Tibial nerve (tissue), 4 donors: ENCODE measurements around the gene OPHN1. TPM values are rescaled to one million over a fixed set of nuclear protein-coding genes. Genes with fewer than 3 reads are reported as not detected.

ENCODE experiments used
- DNase-seq, 2 donors: peaks; one replicate each; pipeline ENCODE4 v3.0.0-alpha.2; 2019; ENCODE audit warnings: low spot score in 2 of 2
- H3K27ac ChIP-seq, 4 donors: fragments of 200-600 bp; sonication (generic) in 3 of 4; one replicate each; pipeline ENCODE4 v1.5.1; 2017 to 2019; ENCODE audit warnings: mild to moderate bottlenecking in 1 of 4
- H3K27me3 ChIP-seq, 2 donors: fragments of 200-600 bp; sonication (generic) in 1 of 2; one replicate each; pipeline versions ENCODE4 v1.5.1 to v1.6.0; 2017 to 2019
- H3K36me3 ChIP-seq, 3 donors: fragments of 200-600 bp; sonication (generic); one replicate each; pipeline ENCODE4 v1.5.1; 2018 to 2019
- H3K4me1 ChIP-seq, 4 donors: fragments of 200-600 bp; sonication (generic) in 3 of 4; one replicate each; pipeline ENCODE4 v1.5.1; 2017 to 2019
- H3K4me3 ChIP-seq, 4 donors: fragments of 200-600 bp; sonication (generic) in 3 of 4; one replicate each; pipeline ENCODE4 v1.5.1; 2017 to 2019; ENCODE audit warnings: mild to moderate bottlenecking in 1 of 4, moderate library complexity in 1 of 4
- H3K9me3 ChIP-seq, 4 donors: fragments of 200-600 bp; sonication (generic) in 3 of 4; one replicate each; pipeline ENCODE4 v1.5.1; 2017 to 2019
- CTCF ChIP-seq, 5 experiments: fragments of 200-600 bp in 3 of 5; fragments of 450-650 bp in 2 of 5; sonication (generic) in 3 of 5; IDR thresholded peaks; one replicate each; pipeline ENCODE4 v1.5.1; 2016 to 2019; ENCODE audit warnings: antibody characterized with exemption in 5 of 5, mild to moderate bottlenecking in 3 of 5, moderate library complexity in 2 of 5
- EP300 ChIP-seq, 2 donors: sonication (generic); formaldehyde crosslinking; IDR thresholded peaks; one replicate each; pipeline ENCODE4 v1.6.1; 2017; ENCODE audit warnings: antibody characterized with exemption in 2 of 2, mild to moderate bottlenecking in 1 of 2
- POLR2A ChIP-seq, 2 donors: fragments of 450-650 bp; IDR thresholded peaks; one replicate each; pipeline ENCODE4 v1.6.1; 2017; ENCODE audit warnings: antibody characterized with exemption in 2 of 2, mild to moderate bottlenecking in 2 of 2, moderate library complexity in 2 of 2
- WGBS, 2 donors: methylation state at CpG; one replicate each; pipeline ENCODE4 v1.1.5; 2018; 5-methylcytosine and 5-hydroxymethylcytosine counted together
- total RNA-seq, 4 donors: library from RNA; depleted of rRNA; stranded (reverse); fragments of >200 nt; gene quantifications; one replicate each; pipeline ENCODE4 v1.1.0, GENCODE V29; 2016

OPHN1 gene
- total RNA-seq, 4 donors from 2014 or later, result 13.2 to 27.1 (median 20.5) TPM

- Histone ChIP-seq H3K9me3 (peaks cover 0 to 10% (median 0%) of the 10 kb centered on the region in 4 donors), H3K27me3 (no peaks in the 10 kb centered on the region), H3K4me1 (peaks cover 0 to 5% (median 2%) of the 10 kb centered on the region in 4 donors), H3K27ac (no peak overlapping the region), H3K4me3 (no peak overlapping the region), H3K36me3 (no peaks in the 10 kb centered on the region)
- DNase-seq, result no peak
- TF ChIP-seq EP300 (IDR thresholded peaks at IDR 0.05), result no peak
- TF ChIP-seq CTCF (IDR thresholded peaks at IDR 0.05), result no peak
- TF ChIP-seq POLR2A (IDR thresholded peaks at IDR 0.05), result no peak
Measured at GRCh38 chrX:68369559-68369958, 63.7 kb downstream of the OPHN1 start.

- peak overlapping the region in 1 of 4 donors; percentile 29 for H3K27ac ChIP-seq
- peaks cover 0 to 9% (median 2%) of the 10 kb centered on the region in 4 donors for H3K4me1 ChIP-seq
- peaks cover 0 to 10% (median 0%) of the 10 kb centered on the region in 4 donors for H3K9me3 ChIP-seq
- no peak for TF ChIP-seq POLR2A (IDR thresholded peaks at IDR 0.05)
- no peak for TF ChIP-seq EP300 (IDR thresholded peaks at IDR 0.05)
- no peak for TF ChIP-seq CTCF (IDR thresholded peaks at IDR 0.05)
- DNase-seq, result no peak
- no peaks in the 10 kb centered on the region for H3K36me3 ChIP-seq
- WGBS, 2 donors, result 41% methylated on average over 4 of the region's 4 CpGs
- no peaks in the 10 kb centered on the region for H3K27me3 ChIP-seq
- H3K4me3 ChIP-seq, result no peak overlapping the region
Measured at GRCh38 chrX:68365341-68365740, 68.0 kb downstream of the OPHN1 start.

GRCh38 chrX:68363984-68364383 is 69.3 kb downstream of the OPHN1 start:
- WGBS, 2 donors, result 41 to 52% methylated on average over 2 of the region's 2 CpGs

GRCh38 chrX:68358679-68359078 is 74.6 kb downstream of the OPHN1 start:
- TF ChIP-seq EP300 (IDR thresholded peaks at IDR 0.05) (no peak), POLR2A (IDR thresholded peaks at IDR 0.05) (no peak), CTCF (IDR thresholded peaks at IDR 0.05) (no peak)
- no peak for DNase-seq
- H3K27me3 ChIP-seq, result no peaks in the 10 kb centered on the region
- H3K36me3 ChIP-seq, result no peaks in the 10 kb centered on the region
- no peak overlapping the region for H3K4me3 ChIP-seq
- peaks cover 0 to 5% (median 0%) of the 10 kb centered on the region in 4 donors for H3K4me1 ChIP-seq
- H3K27ac ChIP-seq, result no peak overlapping the region
- no peaks in the 10 kb centered on the region for H3K9me3 ChIP-seq
- WGBS, 2 donors, result 23 to 45% methylated on average over 1 of the region's 1 CpG

More at GRCh38 chrX:68363984-68364383, 69.3 kb downstream of the OPHN1 start:
- TF ChIP-seq EP300 (IDR thresholded peaks at IDR 0.05) (no peak), CTCF (IDR thresholded peaks at IDR 0.05) (no peak), POLR2A (IDR thresholded peaks at IDR 0.05) (no peak)
- Histone ChIP-seq H3K4me1 (peaks cover 0 to 9% (median 2%) of the 10 kb centered on the region in 4 donors), H3K9me3 (no peaks in the 10 kb centered on the region), H3K27ac (no peak overlapping the region), H3K27me3 (no peaks in the 10 kb centered on the region), H3K4me3 (no peak overlapping the region), H3K36me3 (no peaks in the 10 kb centered on the region)
- no peak for DNase-seq

GRCh38 chrX:68355629-68355920 is 77.7 kb downstream of the OPHN1 start:
- Histone ChIP-seq H3K9me3 (no peaks in the 10 kb centered on the region), H3K27me3 (no peaks in the 10 kb centered on the region), H3K4me3 (no peak overlapping the region), H3K27ac (no peak overlapping the region), H3K36me3 (no peaks in the 10 kb centered on the region), H3K4me1 (no peaks in the 10 kb centered on the region)
- 66 to 79% methylated on average over 4 of the region's 4 CpGs for WGBS, 2 donors
- no peak for DNase-seq
- no peak for TF ChIP-seq CTCF (IDR thresholded peaks at IDR 0.05)
- TF ChIP-seq EP300 (IDR thresholded peaks at IDR 0.05), result no peak
- TF ChIP-seq POLR2A (IDR thresholded peaks at IDR 0.05), result no peak
